HG02938 (cell line): Measurements from ENCODE around the gene IVNS1ABP.
A peak's percentile ranks its signal among the peaks of the same experiment; 100 is the strongest.

Experiments
- ATAC-seq: cut with Tn5 transposase; IDR thresholded peaks from one replicate; pipeline ENCODE4 v1.9.1; 2021; ENCODE audit warnings: mild to moderate bottlenecking, moderate library complexity; ENCODE audit not compliant: unreplicated experiment

Gene IVNS1ABP

DNA sequence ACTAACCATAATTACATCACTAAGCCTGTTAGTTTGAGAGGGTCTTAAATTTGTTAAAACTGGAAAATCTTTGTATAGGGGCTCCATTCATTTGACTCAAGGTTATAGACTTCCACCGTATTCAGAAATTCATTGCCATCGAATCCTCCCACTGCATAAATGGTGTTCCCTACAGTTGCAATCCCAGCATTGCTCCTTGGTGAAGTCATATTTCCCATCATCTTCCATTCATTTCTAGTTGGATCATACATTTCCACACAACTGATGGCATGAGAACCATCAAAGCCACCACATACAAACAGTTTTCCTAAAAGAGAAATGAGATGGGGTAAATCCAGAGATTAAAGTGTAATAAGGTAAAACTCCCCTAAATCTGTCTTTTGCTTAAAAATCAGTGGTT lies 19.1 kb downstream of the IVNS1ABP start:
- ATAC-seq = no peak

DNA sequence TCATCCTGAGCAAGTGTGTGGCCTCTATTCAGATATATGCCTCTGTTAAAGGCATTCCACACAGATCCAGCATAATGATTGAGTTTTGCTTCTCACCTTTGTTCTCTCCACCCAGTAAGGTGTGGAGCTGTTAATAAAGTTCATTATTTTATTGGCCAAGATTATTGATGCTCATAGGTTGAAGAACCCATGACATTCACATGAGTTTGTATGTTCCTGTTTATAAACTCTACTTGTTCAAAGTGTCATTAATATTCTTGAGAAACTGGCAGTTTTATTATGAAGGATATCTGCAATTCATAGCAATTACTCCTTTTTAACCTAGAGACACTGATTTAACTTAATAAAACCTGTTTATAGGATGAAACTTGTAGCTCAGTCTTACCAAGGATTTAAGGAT lies 22.0 kb downstream of the IVNS1ABP start:
- ATAC-seq = no peak

DNA sequence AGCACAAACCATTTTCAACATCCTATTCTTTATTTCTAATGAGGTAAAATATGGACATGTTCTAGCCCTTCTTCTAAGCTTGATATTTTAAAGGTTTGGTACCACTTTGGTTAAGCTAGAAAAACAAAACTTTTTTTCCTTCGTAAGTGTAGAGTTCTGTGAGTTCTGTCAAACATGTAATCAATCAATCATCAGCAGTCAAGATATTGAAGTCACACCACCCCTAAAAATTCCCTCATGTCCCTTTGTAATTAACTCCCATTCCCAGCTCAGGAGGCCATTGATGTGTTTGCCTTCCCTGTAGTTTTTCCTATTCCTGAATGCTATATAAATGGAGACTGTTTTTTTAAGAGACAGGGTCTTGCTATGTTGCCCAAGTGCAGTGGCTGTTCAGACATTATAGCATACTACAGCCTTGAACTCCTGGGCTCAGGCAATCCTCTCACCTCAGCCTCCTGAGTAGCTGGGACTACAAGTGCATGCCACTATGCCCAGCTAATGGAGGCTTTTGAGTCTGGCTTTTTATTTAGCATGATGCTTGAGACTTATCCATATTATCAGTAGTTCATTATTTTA lies 23.0 kb downstream of the IVNS1ABP start:
- no peak for ATAC-seq

DNA sequence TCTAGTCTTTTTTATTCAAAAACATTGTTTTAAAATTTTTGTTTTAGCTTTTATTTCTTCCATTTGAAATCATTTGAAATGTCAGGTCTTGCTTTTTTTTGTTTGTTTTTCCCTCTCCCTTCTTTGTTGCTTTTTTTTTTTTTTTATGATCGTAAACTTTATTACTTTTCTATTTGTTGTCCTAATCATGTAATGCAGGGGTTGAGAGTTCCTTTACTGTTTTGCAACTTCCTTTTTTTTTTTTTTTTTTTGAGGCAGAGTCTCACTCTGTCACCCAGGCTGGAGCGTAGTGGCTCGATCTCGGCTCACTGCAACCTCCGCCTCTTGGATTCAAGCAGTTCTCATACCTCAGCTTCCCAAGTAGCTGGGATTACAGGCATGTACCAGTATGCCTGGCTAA lies 24.8 kb downstream of the IVNS1ABP start:
- ATAC-seq = no peak

DNA sequence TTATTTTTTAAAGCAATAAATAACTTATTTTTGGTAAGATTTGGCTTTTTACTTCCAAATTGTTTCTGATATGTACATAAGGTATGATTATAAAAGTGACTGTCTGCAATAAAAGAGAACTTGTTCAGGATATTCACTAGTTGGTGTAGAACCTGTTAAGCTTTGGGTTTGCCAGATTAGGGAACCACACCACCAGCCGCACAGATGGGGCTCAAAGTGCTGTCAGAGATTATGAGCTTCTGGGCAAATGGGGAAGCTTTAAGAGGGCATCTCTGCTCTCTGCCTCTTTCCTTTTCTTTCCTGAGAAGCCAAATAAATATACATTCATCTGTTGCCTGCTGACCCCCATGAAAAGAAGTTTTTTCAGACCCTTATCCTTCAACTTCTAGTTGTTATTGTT lies 25.4 kb downstream of the IVNS1ABP start:
- ATAC-seq = no peak

DNA sequence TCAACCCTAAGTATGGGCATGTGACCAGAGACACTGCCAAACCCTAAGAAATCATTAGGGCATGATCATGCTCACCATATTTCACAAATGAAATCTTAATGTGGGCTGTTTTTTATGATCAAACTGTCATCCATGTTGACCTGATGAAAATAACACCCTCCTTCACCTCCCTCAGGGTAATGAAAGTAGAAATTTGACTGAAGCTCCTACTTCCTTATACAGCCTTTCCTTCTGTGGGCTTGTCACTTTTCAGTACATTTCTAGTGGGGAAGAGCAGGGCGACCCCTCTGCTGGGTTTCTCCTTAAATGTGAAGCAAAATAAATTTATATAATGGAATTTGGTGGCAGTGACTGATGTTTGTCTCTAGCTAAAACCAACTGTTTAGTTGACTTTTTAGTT lies 25.9 kb downstream of the IVNS1ABP start:
- no peak for ATAC-seq

DNA sequence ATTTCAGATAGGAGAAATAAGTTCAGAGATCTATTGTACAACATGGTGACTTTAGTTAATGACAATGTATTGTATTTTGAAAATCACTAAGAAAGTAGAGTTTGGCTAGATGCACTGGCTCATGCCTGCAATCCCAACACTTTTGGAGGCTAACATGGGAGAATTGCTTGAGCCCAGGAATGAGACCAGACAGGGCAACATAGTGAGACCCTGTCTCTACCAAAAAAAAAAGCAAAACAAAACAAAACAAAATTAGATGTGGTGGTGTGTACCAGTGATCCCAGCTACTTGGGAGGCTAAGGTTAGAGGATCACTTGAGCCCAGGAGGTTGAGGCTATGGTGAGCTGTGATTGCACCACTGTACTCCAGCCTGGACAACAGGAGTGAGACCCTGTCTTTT lies 27.2 kb downstream of the IVNS1ABP start:
- ATAC-seq = no peak

DNA sequence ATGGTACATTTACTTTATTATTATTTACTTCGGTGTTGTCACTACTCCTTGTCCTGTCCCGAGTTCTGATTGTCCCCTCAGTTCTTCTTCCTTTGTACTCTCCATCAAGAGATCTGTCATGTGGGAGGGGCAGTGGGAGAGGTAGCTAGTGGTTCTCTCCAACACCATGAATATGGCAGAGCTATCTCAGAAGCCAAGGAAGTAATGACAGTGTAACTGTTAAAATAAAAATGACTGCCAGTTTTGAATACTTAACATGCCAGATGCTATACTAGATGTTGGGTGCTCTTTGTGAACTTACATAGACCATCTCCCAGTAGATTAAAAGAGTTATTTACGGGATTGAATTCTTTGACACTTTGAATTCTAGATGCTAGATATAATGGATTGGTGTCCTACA lies 28.6 kb downstream of the IVNS1ABP start:
- ATAC-seq = no peak

DNA sequence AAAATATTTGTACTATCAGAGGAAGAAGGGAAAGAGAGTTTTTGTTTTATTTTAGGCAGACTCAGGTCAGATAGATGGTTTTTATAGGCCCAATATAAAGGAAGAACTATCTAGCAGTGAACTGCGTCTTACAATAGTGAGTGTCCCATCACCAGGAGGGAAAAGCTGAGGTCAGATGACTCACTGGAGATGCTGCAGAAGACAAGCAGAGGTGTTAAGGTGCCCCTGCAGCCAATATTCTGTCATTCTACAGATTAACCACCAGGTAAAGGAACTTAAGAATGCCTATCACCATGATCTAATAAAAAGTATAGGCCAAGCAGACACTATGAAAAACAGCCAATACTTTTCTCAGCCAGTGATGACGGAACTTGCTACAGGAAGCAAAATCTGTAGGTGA lies 29.6 kb downstream of the IVNS1ABP start:
- ATAC-seq = no peak

DNA sequence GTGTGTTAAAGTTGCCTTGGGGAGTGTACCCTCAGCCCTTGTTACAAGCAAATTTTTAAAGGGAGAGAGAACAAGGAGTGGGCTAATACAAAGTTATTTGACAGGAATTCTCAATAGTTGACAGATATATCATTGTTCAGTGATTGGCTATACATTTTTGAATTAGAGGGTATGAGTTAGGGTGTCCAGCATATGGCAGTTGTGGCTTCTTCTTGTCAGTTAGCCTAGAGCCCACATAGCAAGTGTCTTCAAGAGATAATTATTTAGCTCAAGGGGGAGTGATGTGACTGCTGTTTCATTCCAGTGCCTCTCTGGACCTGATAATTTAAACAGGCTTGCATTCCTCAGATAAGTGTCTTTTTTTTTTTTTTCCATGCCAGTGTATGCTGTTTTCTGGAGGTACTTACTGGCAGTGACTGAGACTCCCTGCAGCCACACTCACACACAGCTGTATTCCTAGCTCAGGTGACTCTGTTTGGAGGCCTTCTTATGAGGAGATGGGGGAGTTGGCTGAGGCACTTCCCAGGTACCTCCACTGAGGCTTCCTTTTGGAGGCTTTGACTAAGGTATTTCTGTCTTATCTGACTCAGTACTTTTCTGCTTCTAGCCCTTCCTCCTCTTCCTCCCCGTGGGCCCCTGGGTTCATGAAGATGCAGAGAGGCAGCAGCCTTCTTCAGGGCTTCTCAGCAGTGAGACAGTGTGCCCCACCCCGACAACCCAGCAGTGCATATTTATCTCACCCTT lies 32.3 kb downstream of the IVNS1ABP start:
- no peak for ATAC-seq

DNA sequence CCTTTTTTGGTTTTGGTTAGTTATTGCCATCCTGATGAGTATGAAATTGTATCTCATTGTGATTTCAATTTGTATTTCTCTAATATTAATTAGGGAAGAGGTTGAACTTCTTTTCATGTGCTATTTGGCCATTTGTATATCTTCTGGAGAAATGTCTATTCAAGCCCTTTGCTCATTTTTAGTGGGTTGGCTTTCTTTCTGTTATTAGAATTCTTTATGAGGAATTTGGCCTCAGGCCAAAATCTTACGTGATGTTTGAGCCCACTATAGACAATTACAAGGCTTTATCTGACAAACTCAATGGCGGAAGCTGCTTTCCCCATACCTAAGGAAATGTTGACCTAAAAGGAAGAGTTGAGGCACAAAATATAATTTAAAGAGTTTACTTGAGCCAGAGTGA lies 32.9 kb downstream of the IVNS1ABP start:
- ATAC-seq = no peak

DNA sequence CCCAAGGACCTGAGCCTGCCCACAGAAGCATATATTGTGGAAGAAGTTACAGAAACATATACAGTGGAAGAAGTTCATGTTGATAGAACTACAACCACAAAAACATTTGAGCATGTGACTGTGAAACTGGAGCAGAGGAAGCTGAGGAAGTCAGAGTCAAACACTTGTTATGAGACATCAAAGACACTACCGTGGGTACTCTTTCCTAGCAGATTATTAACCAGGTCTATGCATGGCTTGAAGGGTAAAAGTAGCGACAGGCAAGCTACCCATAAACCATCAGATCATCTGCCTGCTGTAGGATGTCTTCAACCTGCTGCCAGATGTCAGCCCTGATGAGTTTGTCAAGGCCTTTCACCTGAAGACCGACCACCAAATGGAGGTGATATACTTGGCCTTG lies 35.8 kb downstream of the IVNS1ABP start:
- peak; percentile 90 for ATAC-seq

DNA sequence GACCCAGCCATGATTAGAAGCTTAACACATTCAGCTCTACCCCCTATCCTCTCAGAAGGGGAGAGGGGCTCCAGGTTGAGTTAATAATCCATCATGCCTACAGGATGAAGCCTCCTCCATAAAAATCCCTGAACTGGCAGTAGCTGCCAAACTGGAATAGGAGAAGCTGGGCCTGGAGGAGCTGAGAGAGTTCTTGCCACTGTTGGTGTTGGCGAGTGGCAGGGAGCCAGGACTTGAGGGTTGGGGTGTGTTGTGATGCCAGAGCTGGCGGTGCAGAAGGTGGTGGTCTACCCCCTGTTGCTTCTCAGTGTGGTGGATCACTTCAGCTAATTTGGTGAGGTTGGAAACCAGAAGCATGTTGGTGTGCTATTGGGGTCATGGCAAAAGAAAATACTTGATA lies 36.5 kb downstream of the IVNS1ABP start:
- no peak for ATAC-seq

DNA sequence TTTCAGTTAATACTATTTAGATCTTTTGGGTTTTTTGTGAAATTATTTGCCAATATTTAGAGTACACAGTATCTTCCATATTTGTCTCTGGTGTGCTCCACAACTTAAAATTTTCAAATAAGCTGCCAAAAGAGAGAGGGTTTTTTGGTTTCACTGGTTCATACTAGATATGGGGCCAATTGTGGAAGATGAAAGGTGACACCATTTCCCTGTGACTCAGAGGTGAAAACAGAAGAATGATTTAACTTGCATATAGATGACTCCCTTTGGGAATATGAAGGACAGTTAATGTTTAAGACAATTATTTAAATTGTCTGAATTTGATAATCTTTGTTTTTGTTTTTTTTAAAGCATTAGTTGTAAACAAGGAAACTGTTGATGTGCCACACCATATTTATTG lies 37.5 kb downstream of the IVNS1ABP start:
- ATAC-seq = no peak

DNA sequence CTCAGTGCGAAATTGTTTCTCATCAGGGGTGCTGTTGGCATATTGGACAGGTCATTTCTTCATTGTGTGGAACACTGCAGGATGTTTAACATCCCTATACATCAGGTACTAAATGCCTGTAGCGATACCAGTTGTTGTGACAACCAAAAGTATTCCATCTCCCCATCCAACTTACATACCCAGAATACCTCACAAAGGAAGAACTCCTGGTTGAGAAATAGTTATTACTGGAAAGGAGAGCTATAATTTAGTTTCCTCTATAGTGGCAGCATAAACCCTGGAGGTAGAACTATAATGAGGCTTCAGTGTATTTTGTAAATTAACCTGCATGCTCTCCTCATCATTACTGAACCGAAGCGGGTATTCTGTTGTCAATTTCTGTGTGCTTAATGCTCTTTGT lies 45.1 kb downstream of the IVNS1ABP start:
- no peak for ATAC-seq

DNA sequence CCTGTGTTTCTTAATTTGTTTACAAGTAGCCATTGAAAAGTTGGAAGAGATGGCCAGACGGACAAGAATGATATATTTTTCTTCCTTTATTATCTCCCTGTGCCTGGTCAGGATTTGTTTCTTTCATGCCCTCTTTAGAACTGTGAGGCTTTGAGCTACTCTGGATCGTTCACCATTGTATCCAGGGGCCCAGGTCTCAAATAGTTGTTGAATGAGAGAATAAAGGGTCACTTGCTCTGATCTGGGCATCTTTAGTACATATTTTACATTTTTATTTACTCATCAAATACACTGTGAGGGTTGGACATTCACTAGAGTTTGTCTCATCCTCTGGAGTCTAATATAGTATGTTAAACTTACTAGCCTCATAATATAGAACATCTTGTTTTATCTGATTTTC lies 48.7 kb downstream of the IVNS1ABP start:
- no peak for ATAC-seq

DNA sequence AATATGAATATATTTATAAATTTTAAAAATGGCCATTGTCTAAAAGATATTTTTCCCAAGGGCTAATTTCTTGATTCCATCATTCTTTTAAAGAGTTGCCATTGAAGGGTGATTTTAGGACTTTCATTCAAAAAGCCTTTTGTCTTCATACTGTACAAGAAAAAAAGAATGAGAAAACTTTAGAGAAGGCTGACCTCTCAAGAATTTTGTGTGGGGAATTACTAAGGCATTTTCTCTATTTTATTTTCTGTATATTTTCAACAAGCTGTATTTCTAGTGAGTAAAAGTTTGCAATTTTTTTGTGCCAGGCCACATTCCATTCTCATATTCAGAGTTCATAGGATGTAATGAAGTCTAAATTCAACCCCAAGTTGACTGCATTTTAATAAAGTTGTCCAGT lies 49.3 kb downstream of the IVNS1ABP start:
- no peak for ATAC-seq

DNA sequence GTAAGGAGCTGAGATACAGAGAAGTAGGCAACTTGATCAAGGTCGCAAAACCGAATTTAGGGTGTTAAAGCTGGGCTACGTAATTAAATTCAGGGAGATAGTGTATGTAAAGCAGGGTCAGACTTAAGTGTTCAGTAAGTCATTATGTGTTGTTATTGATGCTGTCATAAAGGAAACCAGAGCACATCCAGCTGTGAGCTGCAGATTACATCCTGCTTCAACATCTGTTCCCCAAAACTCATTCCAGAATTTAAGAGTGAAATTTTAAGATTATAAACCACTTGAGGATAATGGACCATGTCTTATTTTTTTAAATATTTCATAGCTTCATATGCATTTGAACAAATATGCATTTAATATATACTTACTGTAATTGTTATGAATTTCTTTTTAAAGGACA lies 49.7 kb downstream of the IVNS1ABP start:
- no peak for ATAC-seq

DNA sequence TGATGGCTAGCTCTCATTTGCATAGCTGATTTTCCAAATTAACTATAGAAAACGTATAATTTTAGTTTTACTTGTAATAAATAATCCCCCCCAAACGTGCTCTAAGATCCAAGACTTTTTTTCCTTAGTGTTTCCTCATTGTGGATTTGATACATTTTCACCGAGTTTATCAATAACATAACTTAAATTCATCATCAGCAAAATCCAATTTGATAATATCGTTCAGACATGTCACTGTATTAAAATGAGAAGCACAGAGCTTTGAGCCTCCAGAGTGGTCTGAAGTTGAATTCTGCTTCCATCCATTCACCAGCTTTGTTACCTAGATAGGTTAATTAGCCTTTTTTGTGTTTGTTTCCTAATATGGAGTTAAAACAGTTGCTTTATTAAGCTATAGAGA lies 51.7 kb downstream of the IVNS1ABP start:
- ATAC-seq = no peak

DNA sequence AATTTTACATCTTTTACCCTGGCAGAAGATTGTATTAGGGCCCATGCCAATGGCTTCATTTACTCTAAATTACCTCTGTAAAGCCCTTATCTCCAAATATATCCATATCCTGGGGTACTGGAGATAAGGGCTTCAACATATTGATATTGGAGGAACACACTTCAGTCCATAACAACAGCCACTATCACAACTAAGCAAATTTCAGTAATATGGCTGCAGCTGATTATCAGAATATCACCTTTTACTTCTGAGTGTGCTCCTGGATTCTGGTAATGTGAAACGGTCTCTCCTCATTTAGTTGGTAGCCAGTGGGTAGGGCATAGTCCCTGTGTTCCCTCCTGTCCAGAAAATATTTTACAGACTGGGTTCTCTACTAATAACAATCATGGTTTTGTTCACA lies 53.3 kb downstream of the IVNS1ABP start:
- ATAC-seq = no peak

DNA sequence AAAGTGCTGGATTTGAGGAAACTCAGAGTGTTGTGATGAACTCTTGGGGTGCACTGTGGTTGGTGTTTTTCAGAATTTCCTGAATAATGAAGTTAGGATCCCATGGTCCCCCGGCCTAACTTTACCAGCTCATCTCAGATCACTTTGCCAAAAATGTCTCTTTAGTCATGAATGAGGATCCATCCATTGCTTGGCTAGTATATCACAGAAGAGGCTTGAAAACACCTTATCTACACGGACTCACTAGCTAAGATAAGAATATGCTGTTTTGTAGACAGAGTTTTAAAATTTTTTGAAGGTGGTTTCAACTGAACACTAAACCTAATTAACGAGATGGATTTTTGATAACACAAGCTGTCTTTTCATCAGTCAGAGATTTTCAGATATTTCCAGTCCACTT lies 53.8 kb downstream of the IVNS1ABP start:
- ATAC-seq = no peak

DNA sequence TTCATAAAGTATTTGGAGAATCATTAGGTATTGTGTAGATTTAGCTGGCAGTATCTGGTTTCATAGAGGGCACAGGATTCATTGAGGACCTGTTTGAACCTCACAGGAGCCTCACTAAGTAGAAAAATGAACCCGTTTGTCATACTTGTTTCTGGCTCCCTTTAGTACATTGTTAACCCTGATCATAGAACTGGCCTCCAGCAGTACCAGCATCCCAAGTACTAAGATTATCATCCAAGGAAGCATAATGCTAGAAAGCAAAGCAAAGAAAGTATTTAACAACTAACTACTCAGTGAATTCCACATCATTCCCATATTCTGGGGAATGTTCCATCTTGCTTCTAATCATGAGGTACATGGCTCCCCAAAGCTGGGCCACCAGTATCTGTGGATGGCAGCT lies 54.9 kb downstream of the IVNS1ABP start:
- ATAC-seq = no peak

DNA sequence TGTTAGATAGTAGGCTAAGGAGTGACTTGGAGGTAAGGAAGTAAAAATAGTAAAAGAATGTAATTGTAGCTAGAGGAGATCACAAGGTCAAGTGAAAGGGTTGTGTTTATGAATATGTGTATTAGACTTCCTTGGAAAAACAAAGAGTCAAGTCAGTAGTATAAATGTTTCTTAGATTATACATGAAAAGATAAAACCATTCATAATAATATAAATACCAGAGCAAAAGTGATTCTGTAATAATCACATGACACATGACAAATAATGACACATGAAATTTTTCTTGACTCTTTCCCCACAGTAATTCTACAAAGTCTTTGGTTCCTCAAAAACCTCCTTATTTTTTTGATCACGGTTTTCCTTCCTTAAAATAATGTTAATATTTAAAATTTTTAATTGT lies 56.4 kb downstream of the IVNS1ABP start:
- no peak for ATAC-seq
